Bronchial epithelial cell (primary cell): ENCODE data around the gene LYRM1. TPM values are rescaled to one million over a fixed set of nuclear protein-coding genes. Genes with fewer than 3 reads are reported as not detected.
A peak's percentile ranks its signal among the peaks of the same experiment; 100 is the strongest.

Experiments
- DNase-seq: peaks from one replicate; pipeline ENCODE4 v3.0.0-alpha.2; 2010; ENCODE audit warnings: low read depth
- FAIRE-seq: peaks from 2 replicates; lab custom pipeline; 2011; peaks lifted over from hg19 to GRCh38; lab: Jason Lieb, UNC
- H3K27me3 ChIP-seq: 2 replicates; pipeline ENCODE4 v1.5.1; 2011; ENCODE audit warnings: low read length; ENCODE audit not compliant: control insufficient read depth, insufficient read depth
- H3K36me3 ChIP-seq: 2 replicates; pipeline ENCODE4 v1.5.1; 2011; ENCODE audit warnings: low read length; ENCODE audit not compliant: control insufficient read depth, insufficient read depth
- H3K4me3 ChIP-seq: 2 replicates; pipeline ENCODE4 v1.5.1; 2011; ENCODE audit warnings: mild to moderate bottlenecking, low read depth, low read length, control low read depth
- total RNA-seq: library from RNA; depleted of rRNA; stranded (reverse); fragments of >200 nt; gene quantifications from 2 replicates; pipeline ENCODE4 v1.2.1, GENCODE V29; 2014
- TF ChIP-seq, protein P1 (sequence below): IDR thresholded peaks from 2 replicates; pipeline ENCODE4 v1.5.1; 2011; ENCODE audit warnings: mild to moderate bottlenecking, moderate library complexity, low read length, control low read depth, inconsistent platforms; ENCODE audit not compliant: insufficient read depth, severe bottlenecking

The LYRM1 gene
- total RNA-seq, 1 donor from 2014 or later = 40.8 TPM

DNA sequence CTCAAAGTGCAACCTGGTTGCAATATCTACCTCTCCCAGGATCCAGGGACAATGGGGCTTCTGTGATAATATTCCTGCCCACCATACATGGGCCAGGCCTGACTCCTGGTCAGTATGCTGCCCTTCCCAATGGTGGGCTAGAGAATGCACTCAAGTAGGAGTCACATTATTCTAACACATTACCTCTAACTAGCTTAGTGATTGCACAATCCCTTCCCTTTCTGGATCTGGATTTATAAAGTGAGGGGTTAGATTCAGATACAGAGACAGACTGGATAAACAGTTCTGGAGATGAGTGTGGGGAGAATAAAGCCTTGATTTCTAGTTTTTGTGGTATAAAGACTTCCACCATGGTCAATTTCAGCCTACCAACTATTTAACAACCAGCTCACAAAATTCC lies 33.0 kb downstream of the LYRM1 start:
- no peak for DNase-seq

DNA sequence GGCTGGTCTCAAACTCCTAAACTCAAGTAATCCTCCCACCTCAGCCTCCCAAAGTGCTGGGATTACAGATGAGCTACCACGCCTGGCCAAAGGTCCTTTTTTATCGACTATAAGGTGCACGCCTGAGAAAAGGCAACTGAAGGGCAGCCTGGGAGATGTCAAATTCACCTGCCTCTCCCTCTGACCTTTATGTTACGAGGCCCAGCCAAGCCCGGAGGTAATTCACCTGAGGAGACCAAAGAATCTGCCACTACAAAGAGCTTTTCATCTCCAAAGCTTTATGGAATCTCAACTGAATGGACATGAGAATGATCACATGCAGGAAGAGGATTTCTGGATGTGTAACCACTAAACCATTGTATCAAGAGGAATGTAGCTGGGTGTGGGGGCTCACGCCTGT lies 37.2 kb downstream of the LYRM1 start:
- no peak for FAIRE-seq
- H3K4me3 ChIP-seq = no peak overlapping the region
- no peak for DNase-seq
- H3K27me3 ChIP-seq = no peaks in the 10 kb centered on the region
- TF ChIP-seq, protein P1, sequence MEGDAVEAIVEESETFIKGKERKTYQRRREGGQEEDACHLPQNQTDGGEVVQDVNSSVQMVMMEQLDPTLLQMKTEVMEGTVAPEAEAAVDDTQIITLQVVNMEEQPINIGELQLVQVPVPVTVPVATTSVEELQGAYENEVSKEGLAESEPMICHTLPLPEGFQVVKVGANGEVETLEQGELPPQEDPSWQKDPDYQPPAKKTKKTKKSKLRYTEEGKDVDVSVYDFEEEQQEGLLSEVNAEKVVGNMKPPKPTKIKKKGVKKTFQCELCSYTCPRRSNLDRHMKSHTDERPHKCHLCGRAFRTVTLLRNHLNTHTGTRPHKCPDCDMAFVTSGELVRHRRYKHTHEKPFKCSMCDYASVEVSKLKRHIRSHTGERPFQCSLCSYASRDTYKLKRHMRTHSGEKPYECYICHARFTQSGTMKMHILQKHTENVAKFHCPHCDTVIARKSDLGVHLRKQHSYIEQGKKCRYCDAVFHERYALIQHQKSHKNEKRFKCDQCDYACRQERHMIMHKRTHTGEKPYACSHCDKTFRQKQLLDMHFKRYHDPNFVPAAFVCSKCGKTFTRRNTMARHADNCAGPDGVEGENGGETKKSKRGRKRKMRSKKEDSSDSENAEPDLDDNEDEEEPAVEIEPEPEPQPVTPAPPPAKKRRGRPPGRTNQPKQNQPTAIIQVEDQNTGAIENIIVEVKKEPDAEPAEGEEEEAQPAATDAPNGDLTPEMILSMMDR = no peak
- H3K36me3 ChIP-seq = no peaks in the 10 kb centered on the region

More for the DNA sequence above, 33.0 kb downstream of the LYRM1 start:
- no peaks in the 10 kb centered on the region for H3K27me3 ChIP-seq
- FAIRE-seq = no peak
- no peak overlapping the region for H3K4me3 ChIP-seq
- TF ChIP-seq, protein P1 = no peak
- no peaks in the 10 kb centered on the region for H3K36me3 ChIP-seq

DNA sequence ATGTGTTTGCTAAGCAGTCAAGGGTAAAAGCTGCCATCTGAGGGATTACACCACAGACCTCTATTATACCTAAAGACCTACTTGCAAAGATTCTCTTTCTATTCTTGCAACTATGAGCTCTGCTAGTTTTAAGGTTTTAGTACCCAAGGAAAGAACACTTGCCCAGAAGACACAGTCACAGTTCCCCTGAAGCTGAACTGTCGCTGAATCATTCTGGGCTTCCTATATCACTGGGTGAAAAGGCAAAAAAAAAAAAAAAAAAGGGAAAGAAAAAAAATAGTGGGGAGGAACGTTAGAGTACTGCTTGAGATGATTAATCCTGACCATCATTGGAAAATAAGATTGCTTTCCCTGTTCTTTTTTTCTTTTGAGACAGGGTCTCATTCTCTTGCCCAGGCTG lies 37.9 kb downstream of the LYRM1 start:
- Histone ChIP-seq H3K36me3 (no peaks in the 10 kb centered on the region), H3K27me3 (no peaks in the 10 kb centered on the region), H3K4me3 (no peak overlapping the region)
- DNase-seq = peak; percentile 33
- TF ChIP-seq, protein P1 = no peak
- FAIRE-seq = no peak

DNA sequence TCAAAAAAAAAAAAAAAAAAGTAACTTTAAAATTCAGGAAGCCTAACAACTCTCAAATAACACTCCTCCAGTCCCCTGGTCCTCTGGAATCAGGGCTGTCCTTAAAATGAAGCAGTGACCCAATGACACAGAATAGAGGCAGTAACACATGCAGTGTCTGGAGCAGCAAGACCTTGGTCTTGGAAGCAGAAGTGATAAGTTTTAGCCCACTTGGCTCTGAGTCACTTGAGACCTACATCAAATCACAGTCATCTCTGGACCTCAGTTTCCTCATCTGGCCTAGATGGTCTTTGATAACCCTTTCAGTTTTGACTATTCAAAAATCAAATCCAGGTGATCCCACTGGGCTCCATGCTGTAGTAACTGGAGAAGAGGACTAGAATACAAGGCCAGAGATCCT lies 39.0 kb downstream of the LYRM1 start:
- Histone ChIP-seq H3K27me3 (no peaks in the 10 kb centered on the region), H3K36me3 (no peaks in the 10 kb centered on the region), H3K4me3 (no peak overlapping the region)
- no peak for DNase-seq
- FAIRE-seq = no peak
- TF ChIP-seq, protein P1 = no peak

DNA sequence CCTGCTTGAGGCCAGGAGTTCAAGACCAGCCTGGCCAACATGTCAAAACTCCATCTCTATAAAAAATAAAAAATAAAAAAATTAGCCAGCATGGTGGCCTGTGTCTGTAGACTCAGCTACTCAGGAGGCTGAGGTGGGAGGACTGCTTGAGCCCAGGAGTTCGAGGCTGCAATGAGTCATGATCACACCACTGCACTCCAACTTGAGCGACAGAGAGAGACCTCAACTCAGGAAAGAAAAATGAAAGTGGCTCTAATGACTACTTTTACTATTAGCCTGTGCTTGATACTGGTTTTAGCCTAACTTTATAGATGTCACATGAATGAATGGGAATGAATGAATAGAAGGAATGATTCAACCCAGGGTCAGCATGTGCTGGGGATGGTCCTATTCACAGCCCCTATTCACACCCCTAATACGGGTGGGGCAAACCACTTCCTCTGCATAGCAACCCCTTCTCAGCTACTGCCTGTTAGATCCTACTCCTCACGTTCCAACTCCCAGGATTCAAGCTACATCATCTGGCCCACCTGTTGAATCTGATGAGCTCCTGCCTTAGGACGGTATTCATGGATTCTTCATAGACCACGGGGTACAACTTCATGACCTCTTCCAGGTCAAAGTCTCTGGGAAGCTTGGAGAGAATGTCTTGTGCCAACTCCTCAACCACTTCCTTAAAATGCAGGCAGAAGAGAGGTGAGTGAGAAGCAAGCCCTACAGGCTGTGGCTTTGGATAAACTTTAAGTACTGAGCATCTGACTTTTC lies 40.5 kb downstream of the LYRM1 start:
- H3K36me3 ChIP-seq = no peaks in the 10 kb centered on the region
- DNase-seq (no peak), FAIRE-seq (no peak)
- no peaks in the 10 kb centered on the region for H3K27me3 ChIP-seq
- TF ChIP-seq, protein P1 = no peak
- no peak overlapping the region for H3K4me3 ChIP-seq

DNA sequence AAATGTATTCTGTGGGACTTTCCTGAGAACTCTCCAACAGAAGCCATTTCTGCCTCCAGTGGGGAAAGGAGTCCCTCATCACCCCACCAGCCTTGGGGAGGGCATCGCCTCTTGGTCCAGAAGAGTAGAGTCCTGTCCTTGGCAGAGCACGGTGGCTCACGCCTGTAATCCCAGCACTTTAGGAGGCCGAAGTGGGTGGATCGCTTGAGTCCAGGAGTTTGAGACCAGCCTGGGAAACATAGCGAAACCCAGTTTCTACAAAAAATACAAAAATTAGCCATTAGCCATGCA lies 41.0 kb downstream of the LYRM1 start:
- TF ChIP-seq, protein P1 = no peak
- FAIRE-seq (no peak), DNase-seq (no peak)

More for the DNA sequence above, 41.0 kb downstream of the LYRM1 start:
- H3K36me3 ChIP-seq = no peaks in the 10 kb centered on the region
- no peaks in the 10 kb centered on the region for H3K27me3 ChIP-seq
- no peak overlapping the region for H3K4me3 ChIP-seq
